VCaP (cell line): ENCODE results near the gene ITGA3.

ENCODE experiments used
- H3K27ac ChIP-seq: fragments of 450-650 bp; 2 replicates; pipeline ENCODE4 v1.5.1; 2017
- CTCF ChIP-seq: fragments of 450-650 bp; conservative IDR thresholded peaks from 2 replicates; pipeline ENCODE4 v1.5.1; 2017; ENCODE audit warnings: mild to moderate bottlenecking, moderate library complexity

ITGA3 gene

GRCh38 chr17:50021681-50022370 lies 34.1 kb upstream of the ITGA3 start:
- TF ChIP-seq CTCF, result no peak
- H3K27ac ChIP-seq, result no peak overlapping the region

- no peak overlapping the region for H3K27ac ChIP-seq
- no peak for TF ChIP-seq CTCF
These were observed 33.3 kb upstream of the ITGA3 start for GRCh38 chr17:50022463-50023130.

GRCh38 chr17:50023520-50023919 lies 32.4 kb upstream of the ITGA3 start:
- no peak overlapping the region for H3K27ac ChIP-seq

GRCh38 chr17:50024808-50025207 lies 31.1 kb upstream of the ITGA3 start:
- H3K27ac ChIP-seq, result no peak overlapping the region
- TF ChIP-seq CTCF, result no peak

More at GRCh38 chr17:50023520-50023919, 32.4 kb upstream of the ITGA3 start:
- no peak for TF ChIP-seq CTCF

GRCh38 chr17:50026046-50026675 lies 29.7 kb upstream of the ITGA3 start:
- no peak overlapping the region; the same call in 1 of the 2 replicates for H3K27ac ChIP-seq
- no peak for TF ChIP-seq CTCF

- no peak overlapping the region; the same call in 1 of the 2 replicates for H3K27ac ChIP-seq
- peak; percentile 97 for TF ChIP-seq CTCF
These were observed 29.1 kb upstream of the ITGA3 start for GRCh38 chr17:50026837-50027171.

GRCh38 chr17:50027172-50027880 lies 28.6 kb upstream of the ITGA3 start:
- no peak overlapping the region; the same call in 1 of the 2 replicates for H3K27ac ChIP-seq
- TF ChIP-seq CTCF, result peak; percentile 69
